Activated CD8-positive, alpha-beta memory T cell treated with anti-CD3 and anti-CD28 coated beads for 36 hours (primary cell): ENCODE data around the gene EPHA2. TPM values are rescaled to one million over a fixed set of nuclear protein-coding genes. Genes with fewer than 3 reads are reported as not detected.

Source experiments
- CTCF ChIA-PET: fragments of 350-600 bp; sonication (Branson Sonifier 250); formaldehyde crosslinking; loops from one replicate; lab custom pipeline; 2021; ENCODE audit warnings: antibody characterized with exemption; lab: Charles Lee
- POLR2A ChIA-PET: fragments of 350-600 bp; sonication (Branson Sonifier 250); formaldehyde crosslinking; loops from one replicate; lab custom pipeline; 2021; ENCODE audit warnings: antibody characterized with exemption; lab: Charles Lee
- total RNA-seq, 2 experiments: library from RNA; stranded (reverse); gene quantifications; one replicate each; pipeline ENCODE4 v1.2.3, GENCODE V29; 2021

The EPHA2 gene
- total RNA-seq, 2 experiments from 2014 or later = not detected

GRCh38 chr1:16156848-16157495 is 1.1 kb upstream of the EPHA2 start:
- ChIA-PET CTCF (no interaction called here), POLR2A (no interaction called here)

DNA sequence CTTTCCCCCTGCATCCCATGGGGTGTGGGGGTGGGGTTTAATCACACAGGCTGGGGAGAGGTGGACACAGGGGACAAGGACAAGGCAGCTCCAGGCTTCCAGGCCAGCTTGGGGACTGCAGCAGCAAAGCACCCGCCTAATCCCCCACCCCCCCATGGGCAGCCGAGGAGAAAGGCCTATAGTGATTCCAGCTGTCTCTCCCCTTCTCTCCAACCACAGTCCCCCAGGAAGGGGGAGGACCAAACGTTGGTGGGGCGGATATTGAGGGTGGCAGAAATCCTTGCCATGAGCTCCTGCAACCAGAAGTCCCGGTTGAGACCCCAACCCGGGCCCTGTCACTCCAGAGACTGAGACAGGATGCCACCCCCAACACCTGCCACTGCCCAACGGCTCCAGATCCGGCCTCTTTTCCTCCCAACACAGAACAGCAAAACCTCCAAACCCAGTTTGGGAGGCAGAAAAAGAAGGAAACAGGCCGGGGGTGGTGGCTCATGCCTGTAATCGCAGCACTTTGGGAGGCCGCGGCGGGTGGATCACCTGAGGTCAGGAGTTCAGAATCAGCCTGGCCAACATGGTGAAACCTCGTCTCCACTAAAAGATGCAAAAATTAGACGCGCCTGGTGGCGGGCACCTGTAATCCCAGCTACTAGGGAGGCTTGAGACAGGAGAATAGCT is 1.7 kb downstream of the EPHA2 start:
- CTCF ChIA-PET = interaction anchor here (0.9 to 2.3 kb wide), 4 partner anchors 18 to 81 kb away, joined by 3 to 6 read pairs (median 3); partner anchors contain the start of gene FAM131C

DNA sequence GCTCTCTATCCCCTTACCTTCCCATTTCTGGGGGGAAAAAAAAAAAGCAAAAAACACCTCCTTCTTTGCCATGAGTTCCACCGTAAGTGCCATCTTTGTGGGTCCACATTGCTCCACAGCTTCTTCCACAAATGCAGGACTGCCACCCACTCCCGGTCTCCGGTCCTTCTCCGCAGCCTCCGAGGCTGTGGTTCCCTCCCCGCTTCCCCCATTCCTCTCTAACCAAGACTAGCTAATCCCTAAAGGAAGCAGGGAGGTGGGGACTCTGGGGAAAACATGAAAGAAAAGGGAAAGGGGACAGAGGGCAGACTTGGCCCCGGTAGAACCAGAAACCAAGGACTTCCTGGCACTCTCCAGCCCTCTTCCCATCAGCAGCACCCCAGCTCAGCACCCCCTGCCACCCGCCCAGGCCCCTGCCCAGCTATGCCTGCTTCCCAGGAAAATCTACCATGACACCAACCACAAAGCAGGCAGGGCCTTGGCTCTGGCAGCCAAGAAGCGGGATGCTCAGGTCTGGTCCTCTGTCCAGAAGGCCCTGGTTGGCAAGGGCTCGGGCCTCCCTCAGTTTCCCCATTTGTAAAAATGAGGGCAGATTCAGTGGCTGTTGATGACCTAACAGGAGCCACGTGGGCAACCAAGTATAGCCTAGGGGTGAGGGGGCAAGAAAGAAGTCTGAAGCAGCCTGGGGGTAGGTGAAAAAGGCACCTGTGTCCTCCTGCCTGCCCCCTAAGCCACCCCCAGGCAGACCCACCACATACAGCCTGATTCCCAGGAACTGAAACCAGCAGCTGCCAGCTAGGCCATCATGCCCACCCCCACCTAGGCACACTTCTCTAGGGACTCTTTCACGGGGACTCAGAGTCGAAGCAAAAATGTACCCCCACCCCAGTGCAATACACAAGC is 2.5 kb downstream of the EPHA2 start:
- ChIA-PET CTCF (interaction anchor here (2.3 kb wide), 1 partner anchor 33 kb away, joined by 6 read pairs; no protein-coding TSS in a partner anchor), POLR2A (no interaction called here)

More for the DNA sequence above, 1.7 kb downstream of the EPHA2 start:
- POLR2A ChIA-PET = interaction anchor here (0.7 kb wide), 1 partner anchor 33 kb away, joined by 9 read pairs; no protein-coding TSS in a partner anchor

- CTCF ChIA-PET = interaction anchor here (2.3 kb wide), 1 partner anchor 34 kb away, joined by 6 read pairs; no protein-coding TSS in a partner anchor
- POLR2A ChIA-PET = no interaction called here
Measured at GRCh38 chr1:16152481-16153087, 3.3 kb downstream of the EPHA2 start.

GRCh38 chr1:16151995-16152384 is 3.9 kb downstream of the EPHA2 start:
- POLR2A ChIA-PET = no interaction called here

GRCh38 chr1:16151196-16151994 is 4.5 kb downstream of the EPHA2 start:
- ChIA-PET CTCF (no interaction called here), POLR2A (no interaction called here)

More at GRCh38 chr1:16151995-16152384, 3.9 kb downstream of the EPHA2 start:
- CTCF ChIA-PET = no interaction called here

GRCh38 chr1:16150508-16150907 is 5.4 kb downstream of the EPHA2 start:
- POLR2A ChIA-PET = no interaction called here
- CTCF ChIA-PET = interaction anchor here (0.8 to 1.0 kb wide), 2 partner anchors 25 to 94 kb away, joined by 3 read pairs; no protein-coding TSS in a partner anchor

DNA sequence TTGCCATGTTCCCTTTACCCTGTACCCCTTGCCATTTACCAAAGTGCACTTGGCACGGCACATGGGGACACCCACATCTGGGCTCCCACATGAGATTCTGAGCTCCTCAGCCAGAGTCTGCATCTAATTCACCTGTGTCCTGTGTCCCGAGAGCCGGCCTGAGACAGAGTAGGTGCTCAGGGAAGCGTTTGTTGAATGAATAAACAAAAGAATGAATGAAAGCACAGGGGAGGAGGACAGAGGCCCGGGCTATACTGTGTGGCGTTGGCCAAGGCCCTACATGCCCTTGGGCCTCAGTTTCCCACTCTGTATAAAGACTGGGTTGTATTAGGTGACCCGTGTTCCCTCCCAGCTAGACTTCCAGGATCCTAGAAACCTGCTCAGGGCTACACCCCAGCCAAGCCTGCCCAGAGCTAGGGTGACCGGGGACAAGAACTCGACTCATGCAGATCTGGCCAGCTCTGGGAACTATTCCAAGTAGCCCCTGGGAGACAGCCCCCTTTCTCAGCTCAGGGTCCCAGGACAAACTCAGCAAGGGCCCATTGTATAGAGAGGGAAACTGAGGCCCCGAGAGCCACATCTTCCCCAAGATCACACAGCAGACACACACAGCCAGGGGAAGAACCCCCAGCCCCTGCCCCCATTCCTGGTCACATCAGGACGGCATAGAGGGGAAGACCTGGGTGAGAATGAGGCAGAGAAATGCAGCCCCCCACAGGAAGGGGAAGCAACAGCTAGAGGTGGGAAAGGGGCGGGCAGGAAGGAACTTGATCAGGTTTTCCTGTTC is 6.0 kb downstream of the EPHA2 start:
- CTCF ChIA-PET = interaction anchor here (0.6 to 1.0 kb wide), 3 partner anchors 24 to 196 kb away, joined by 3 to 4 read pairs (median 3); no protein-coding TSS in a partner anchor
- POLR2A ChIA-PET = no interaction called here

DNA sequence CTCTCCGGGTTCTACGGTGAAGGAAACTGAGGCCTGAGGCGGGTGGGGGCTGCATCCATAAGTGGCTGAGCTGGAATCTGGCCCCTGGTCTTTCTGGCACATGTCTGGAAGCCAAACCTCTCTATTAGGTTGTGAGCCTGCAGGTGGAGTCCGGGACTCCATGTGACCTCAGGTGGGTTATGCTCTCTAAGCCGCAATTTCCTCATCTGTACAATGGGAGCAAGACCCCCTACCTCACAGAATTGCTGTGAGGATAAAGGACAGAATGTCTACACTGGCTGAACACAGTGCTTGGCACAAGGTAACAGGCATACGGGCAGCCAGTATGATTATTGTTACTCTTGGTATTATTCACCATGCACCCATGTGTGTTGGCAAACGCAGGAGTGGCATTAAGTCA is 6.7 kb downstream of the EPHA2 start:
- ChIA-PET POLR2A (no interaction called here), CTCF (interaction anchor here (0.6 kb wide), 1 partner anchor 197 kb away, joined by 4 read pairs; no protein-coding TSS in a partner anchor)

DNA sequence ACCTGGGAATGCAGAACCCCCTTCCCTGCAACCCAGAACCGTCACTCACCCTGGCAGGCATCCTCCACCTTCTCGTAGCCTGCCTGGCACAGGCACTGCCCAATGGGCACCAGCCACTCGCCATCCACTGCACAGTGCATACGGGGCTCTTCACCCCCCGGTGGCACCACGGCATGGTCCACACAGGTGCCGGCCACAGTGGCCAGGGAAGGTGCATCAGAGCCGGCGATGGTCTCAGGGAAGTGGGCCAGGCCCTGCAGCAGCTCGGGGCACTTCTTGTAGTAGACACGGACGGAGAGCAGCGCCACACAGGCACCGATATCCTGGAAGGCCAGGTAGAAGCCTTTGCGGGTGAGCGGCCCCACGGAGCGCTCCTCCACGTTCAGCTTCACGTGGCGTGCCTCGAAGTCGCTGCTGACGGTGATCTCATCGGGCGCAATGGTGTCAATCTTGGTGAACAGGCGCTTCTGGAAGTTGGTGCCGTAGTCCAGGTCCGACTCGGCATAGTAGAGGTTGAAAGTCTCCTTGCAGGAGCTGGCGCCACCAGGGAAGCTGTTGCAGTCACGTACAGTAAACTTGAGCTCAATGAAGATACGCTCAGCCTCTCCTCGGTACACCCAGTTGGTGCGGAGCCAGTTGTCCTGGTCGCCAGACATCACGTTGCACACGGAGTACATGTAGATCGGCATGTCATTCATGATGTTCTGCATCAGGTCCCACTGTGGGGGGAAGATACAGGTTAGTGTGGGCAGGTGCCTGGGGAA is 7.4 kb downstream of the EPHA2 start:
- CTCF ChIA-PET = interaction anchor here (0.6 kb wide), 1 partner anchor 51 kb away, joined by 3 read pairs; no protein-coding TSS in a partner anchor
- POLR2A ChIA-PET = no interaction called here

DNA sequence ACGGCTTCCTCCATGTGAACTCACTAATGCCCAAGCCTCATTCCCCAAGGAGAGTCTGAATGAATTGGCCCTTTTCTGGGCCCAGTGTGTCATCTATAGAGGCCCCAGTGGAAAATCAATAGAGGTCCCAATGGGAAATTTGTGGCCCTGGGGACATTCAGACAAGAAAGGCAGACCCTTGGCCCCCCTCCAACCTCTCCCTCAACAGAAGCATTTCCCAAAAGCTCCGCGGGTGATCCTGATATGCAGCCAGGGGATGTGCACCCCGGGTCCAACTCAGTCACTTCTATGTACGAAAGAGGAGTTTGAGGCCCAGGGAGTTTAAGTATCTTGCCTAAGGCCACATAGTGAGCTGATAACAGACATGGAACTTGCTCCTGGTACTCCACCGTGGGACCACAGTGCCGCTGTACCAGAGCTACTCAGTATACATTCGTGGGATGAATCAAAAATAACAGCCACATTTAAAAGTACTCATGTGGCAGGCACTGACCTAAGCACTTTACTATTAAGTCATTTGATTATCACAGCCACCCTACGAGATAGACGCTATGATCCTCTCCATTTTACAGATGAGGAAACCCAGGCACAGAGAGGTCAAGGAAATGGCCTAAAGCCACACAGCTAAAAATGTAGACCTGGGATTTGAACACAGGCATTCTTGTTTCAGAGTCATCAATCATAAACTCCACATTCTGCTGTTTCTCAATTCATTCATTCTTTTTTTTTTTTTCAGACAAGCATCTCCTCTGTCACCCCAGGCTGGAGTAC is 8.5 kb downstream of the EPHA2 start:
- CTCF ChIA-PET = interaction anchor here (1.2 kb wide), 1 partner anchor 42 kb away, joined by 3 read pairs; no protein-coding TSS in a partner anchor

GRCh38 chr1:16146279-16147155 is 9.4 kb downstream of the EPHA2 start:
- ChIA-PET POLR2A (no interaction called here), CTCF (interaction anchor here (1.2 kb wide), 1 partner anchor 43 kb away, joined by 3 read pairs; no protein-coding TSS in a partner anchor)

More for the DNA sequence above, 8.5 kb downstream of the EPHA2 start:
- POLR2A ChIA-PET = no interaction called here

- POLR2A ChIA-PET = no interaction called here
- CTCF ChIA-PET = no interaction called here
Measured at GRCh38 chr1:16145662-16146278, 10.1 kb downstream of the EPHA2 start.

GRCh38 chr1:16145030-16145661 is 10.7 kb downstream of the EPHA2 start:
- POLR2A ChIA-PET = no interaction called here
- CTCF ChIA-PET = no interaction called here
